ENCODE measurements around the gene FOXP4. TPM values are rescaled to one million over a fixed set of nuclear protein-coding genes. Genes with fewer than 3 reads are reported as not detected.

FOXP4 gene
- total RNA-seq, 2 donors from 2014 or later, result 15.7 to 21.0 TPM

- H3K4me1 ChIP-seq (ENCODE audit: control insufficient read depth in 1 of 2, low read depth in 2 of 2), result no peaks in the 10 kb centered on the region
- H3K27ac ChIP-seq, result no peak overlapping the region
- ATAC-seq (ENCODE audit: insufficient number of reproducible peaks, low FRiP score, low read depth), result no peak
- TF ChIP-seq, protein P1, sequence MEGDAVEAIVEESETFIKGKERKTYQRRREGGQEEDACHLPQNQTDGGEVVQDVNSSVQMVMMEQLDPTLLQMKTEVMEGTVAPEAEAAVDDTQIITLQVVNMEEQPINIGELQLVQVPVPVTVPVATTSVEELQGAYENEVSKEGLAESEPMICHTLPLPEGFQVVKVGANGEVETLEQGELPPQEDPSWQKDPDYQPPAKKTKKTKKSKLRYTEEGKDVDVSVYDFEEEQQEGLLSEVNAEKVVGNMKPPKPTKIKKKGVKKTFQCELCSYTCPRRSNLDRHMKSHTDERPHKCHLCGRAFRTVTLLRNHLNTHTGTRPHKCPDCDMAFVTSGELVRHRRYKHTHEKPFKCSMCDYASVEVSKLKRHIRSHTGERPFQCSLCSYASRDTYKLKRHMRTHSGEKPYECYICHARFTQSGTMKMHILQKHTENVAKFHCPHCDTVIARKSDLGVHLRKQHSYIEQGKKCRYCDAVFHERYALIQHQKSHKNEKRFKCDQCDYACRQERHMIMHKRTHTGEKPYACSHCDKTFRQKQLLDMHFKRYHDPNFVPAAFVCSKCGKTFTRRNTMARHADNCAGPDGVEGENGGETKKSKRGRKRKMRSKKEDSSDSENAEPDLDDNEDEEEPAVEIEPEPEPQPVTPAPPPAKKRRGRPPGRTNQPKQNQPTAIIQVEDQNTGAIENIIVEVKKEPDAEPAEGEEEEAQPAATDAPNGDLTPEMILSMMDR (IDR thresholded peaks at IDR 0.05), result no peak
- H3K9me3 ChIP-seq, result no peaks in the 10 kb centered on the region
- no peak overlapping the region for H3K4me3 ChIP-seq
- H3K36me3 ChIP-seq, result no peaks in the 10 kb centered on the region
- no peaks in the 10 kb centered on the region for H3K27me3 ChIP-seq (replicated peaks; ENCODE audit: insufficient read depth)
- DNase-seq (ENCODE audit: low spot score), result no peak
Observed at GRCh38 chr6:41536795-41537758, 9.1 kb upstream of the FOXP4 start.

GRCh38 chr6:41538556-41539182 lies 7.5 kb upstream of the FOXP4 start:
- ATAC-seq (ENCODE audit: insufficient number of reproducible peaks, low FRiP score, low read depth) (no peak), DNase-seq (ENCODE audit: low spot score) (no peak)
- Histone ChIP-seq H3K27me3 (replicated peaks; ENCODE audit: insufficient read depth) (no peaks in the 10 kb centered on the region), H3K36me3 (no peaks in the 10 kb centered on the region), H3K4me1 (ENCODE audit: control insufficient read depth in 1 of 2, low read depth in 2 of 2) (no peaks in the 10 kb centered on the region), H3K27ac (no peak overlapping the region), H3K9me3 (no peaks in the 10 kb centered on the region), H3K4me3 (no peak overlapping the region)
- TF ChIP-seq, protein P1 (IDR thresholded peaks at IDR 0.05), result no peak

DNA sequence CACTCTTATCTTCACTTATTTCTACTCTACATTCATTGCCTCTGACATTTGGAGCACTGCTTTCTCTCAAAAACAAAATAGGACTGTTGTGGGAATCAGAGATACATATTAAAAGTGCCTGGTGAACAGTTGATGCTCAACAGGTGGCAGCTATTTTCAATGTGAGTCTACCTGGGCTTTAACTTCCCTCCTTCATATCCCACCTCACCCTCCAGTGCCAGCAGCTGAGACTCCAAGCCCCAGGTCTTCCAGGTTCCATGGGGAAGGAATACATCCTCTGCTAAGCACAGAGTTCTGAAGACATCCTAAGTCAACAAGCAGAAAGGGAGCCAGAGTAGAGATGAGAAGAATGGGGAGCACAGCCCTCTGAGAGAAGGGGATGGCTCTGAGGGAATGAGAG lies 7.0 kb upstream of the FOXP4 start:
- no peak for ATAC-seq (ENCODE audit: insufficient number of reproducible peaks, low FRiP score, low read depth)
- Histone ChIP-seq H3K27me3 (replicated peaks; ENCODE audit: insufficient read depth) (no peaks in the 10 kb centered on the region), H3K4me3 (no peak overlapping the region), H3K4me1 (ENCODE audit: control insufficient read depth in 1 of 2, low read depth in 2 of 2) (no peaks in the 10 kb centered on the region), H3K9me3 (no peaks in the 10 kb centered on the region), H3K36me3 (no peaks in the 10 kb centered on the region), H3K27ac (no peak overlapping the region)
- DNase-seq (ENCODE audit: low spot score), result no peak
- TF ChIP-seq, protein P1 (IDR thresholded peaks at IDR 0.05), result no peak

DNA sequence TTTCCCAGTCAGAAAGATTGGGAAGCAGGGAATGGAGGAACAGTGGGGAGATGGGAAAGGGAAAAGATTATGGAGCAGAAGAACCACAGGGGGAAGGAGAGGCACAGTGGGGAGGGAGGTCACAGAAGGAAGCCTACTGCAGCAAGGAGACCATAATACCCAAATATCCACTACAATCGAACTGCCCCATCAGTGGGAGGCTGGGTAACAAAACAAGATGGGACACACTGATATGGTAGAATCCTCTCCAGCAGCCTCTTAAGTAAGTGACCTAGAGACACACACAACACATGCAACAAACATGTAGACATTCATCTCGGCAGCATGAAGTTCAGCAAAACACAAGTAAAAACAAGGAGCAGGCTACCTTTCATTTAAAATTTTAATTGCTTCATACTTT lies 4.8 kb upstream of the FOXP4 start:
- ATAC-seq (ENCODE audit: insufficient number of reproducible peaks, low FRiP score, low read depth), result no peak
- Histone ChIP-seq H3K4me3 (no peak overlapping the region), H3K27me3 (replicated peaks; ENCODE audit: insufficient read depth) (no peaks in the 10 kb centered on the region), H3K9me3 (no peaks in the 10 kb centered on the region), H3K27ac (no peak overlapping the region), H3K36me3 (no peaks in the 10 kb centered on the region), H3K4me1 (ENCODE audit: control insufficient read depth in 1 of 2, low read depth in 2 of 2) (peaks cover 0 to 10% of the 10 kb centered on the region in 2 donors)
- DNase-seq (ENCODE audit: low spot score), result no peak
- TF ChIP-seq, protein P1 (IDR thresholded peaks at IDR 0.05), result no peak

- no peak overlapping the region for H3K4me3 ChIP-seq
- TF ChIP-seq, protein P1 (IDR thresholded peaks at IDR 0.05), result no peak
- ATAC-seq (ENCODE audit: insufficient number of reproducible peaks, low FRiP score, low read depth), result no peak
- no peak for DNase-seq (ENCODE audit: low spot score)
- H3K27me3 ChIP-seq (replicated peaks; ENCODE audit: insufficient read depth), result no peaks in the 10 kb centered on the region
- H3K4me1 ChIP-seq (ENCODE audit: control insufficient read depth in 1 of 2, low read depth in 2 of 2), result peaks cover 2 to 14% of the 10 kb centered on the region in 2 donors
- H3K27ac ChIP-seq, result no peak overlapping the region
- no peaks in the 10 kb centered on the region for H3K9me3 ChIP-seq
- no peaks in the 10 kb centered on the region for H3K36me3 ChIP-seq
Observed at GRCh38 chr6:41543087-41543486, 3.1 kb upstream of the FOXP4 start.

Data from thoracic aorta (tissue), 2 donors.